HG02763 (cell line): ENCODE results near the gene RASL10A.

Source experiments
- ATAC-seq: cut with Tn5 transposase; IDR thresholded peaks from one replicate; pipeline ENCODE4 v1.9.1; 2021; ENCODE audit warnings: mild to moderate bottlenecking, moderate library complexity; ENCODE audit not compliant: unreplicated experiment

Gene RASL10A

DNA sequence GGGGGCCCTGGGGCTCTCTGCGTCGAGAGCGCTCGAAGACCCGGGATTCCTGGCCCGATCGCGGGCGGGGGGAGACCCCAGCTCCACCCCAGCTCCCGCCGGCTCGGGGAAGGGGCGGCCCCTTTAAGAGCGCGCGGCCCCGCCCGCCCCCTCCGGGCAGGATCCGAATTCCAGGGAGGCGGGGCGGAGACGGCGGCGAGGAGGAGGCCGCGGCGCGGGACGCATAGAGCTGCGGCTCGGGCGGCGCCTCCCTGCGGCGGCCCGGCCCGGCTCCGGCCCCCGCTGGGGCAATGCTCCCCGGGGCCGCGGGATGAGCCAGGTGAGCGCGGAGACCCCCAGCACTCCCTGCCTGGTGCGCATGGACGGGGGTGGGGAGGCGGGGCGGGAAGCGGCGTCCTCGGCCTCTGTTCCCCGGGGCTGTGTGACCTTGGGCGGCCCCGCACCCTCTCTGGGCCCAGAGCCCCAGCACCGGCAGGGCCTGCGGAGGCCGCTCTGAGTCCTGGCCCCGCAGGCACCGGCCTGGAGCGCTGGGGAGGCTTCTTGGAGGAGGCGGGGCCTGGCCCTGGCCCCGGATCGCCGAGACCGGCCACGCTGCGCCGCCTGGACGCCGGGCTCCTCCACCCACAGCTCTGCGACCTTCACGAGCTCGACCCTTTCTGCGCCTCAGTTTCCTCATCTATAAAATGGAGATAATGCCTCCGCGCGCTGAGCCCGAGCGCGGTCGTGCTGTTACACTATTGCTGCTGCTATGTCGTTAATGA lies 8.5 kb downstream of the RASL10A start:
- no peak for ATAC-seq

DNA sequence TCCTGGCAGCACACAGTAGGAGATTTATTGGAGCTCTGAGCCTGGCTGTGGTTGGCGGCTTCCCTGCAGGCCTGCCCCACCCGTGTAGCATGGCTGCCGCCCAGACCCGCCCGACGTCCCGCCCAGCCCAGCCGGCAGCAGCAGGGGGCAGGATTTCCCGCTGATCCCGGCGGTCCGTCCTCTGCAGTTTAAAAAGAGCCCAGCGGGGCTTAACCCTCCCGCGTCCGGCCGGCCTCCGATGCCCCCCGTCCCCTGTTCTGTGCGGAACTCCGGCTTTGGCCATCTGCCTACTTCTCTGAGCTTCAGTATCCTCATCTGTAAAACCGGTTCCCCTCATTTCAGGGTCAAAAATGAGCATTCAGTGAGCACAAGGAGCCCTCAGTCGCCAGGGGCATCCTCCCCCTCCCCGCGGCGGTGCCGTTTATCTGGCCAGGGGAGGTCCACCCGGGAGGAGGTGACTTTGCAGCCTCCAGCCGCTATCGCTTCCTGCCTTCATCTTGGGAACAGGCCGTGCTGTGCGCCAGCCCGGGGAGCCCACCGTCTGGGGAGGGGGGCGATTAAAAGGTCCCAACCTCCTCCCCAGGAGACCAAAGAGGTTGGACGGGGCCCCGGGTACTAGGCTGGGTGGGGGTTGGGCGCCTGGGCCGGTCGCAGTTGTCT lies 9.2 kb downstream of the RASL10A start, which contains the start of gene GAS2L1:
GAS2L1 (plus strand) TSS at position 476 of the 660 bp plus-strand sequence. CDS start 1,456 bp downstream, outside the sequence.
- no peak for ATAC-seq

DNA sequence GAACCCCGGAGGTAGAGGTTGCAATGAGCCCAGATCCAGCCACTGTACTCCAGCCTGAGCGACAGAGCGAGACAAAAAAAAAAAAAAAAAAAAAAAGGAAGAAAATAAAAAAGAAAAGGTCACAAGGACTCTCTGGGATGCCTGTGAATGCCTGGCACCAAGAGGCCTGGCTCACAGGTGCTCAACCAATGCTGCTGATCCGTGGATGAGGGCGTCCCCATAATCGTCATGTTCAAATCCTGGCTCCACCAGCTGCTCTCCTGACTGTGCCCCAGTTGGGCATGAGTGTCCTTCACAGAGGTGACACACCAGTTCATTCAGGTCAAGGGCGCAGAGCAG lies 9.7 kb downstream of the RASL10A start:
- ATAC-seq, result no peak

DNA sequence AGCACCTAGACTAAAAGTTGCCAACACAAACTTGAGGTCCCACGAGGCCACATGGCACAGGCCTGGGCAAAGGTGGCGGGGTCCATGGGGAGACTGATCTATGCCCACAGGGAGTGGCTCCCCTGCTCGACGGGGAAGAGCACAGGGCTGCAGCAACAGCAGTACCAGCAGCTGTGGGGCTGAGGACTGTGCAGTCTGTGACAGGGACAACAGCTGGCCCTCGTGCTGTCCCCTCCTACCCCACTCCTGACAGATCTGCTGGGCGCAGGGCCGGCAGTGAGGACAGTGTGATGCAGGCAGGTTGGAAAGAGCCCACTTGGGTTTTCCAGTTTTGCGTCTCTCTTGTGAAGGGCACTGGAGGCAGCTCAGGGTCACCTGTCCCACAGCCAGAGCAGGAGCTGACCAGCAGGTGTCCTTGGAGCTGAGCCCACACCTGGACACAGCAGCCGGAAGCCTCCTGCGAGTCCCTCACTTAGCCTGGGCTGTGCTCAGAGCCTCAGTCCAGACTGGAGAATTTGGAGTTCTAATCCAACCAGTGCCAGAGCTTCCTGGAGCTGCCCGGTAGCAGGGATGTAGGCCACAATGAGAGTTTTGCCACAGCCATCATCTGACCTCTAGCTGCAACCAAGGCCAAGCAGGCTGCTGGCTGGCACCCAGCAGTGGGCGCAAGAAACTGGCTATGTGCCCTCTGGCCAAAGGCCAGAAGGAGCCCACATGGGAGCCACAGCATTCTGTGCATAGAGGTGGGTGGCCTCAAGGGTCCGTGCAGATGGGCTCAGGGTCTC lies 12.6 kb downstream of the RASL10A start:
- no peak for ATAC-seq

DNA sequence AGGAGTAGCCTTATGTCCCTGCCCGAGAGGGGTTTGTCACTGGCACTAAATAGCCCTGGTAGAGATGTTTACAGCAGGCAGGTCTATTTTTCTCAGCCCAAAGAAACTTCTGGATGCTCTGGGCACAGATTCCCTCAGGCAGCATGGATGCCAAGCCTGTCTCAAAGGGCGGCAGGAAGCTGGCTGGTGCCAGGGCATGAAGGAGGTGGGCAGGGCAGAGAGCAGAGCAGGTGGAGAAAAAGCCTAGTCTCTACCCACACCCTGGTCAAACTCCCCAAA lies 13.2 kb downstream of the RASL10A start:
- no peak for ATAC-seq

DNA sequence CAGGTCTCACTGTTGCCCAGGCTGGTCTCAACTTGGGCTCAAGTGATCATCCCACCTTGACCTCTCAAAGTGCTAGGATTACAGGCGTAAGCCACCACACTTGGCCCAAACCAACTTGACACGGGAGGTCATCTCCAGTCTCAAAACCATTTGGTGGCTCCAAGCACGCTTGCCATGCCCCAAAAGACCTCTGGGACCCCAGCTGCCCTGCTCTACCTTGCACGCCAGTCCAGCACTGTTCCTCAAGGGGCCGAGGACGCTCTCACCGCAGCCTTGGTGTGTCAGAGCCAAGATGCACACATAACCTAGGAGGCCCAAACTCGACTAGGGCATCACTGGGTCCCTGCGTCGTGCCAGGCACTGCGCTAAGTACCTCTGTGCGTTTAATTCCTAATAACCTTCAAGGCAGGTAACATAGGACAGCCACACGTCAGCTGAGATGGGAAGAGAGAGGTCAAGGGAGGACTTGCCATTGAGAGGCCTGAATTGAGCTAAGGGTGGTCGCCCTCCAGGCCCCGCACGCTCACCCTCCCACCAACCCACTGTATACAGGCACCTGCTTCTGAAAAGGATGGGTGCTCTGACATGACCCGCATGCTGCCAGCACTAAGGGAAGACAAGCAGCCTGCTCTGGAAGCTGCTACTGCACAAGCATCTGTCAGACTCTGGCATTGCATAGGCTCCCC lies 13.6 kb downstream of the RASL10A start:
- ATAC-seq, result no peak

DNA sequence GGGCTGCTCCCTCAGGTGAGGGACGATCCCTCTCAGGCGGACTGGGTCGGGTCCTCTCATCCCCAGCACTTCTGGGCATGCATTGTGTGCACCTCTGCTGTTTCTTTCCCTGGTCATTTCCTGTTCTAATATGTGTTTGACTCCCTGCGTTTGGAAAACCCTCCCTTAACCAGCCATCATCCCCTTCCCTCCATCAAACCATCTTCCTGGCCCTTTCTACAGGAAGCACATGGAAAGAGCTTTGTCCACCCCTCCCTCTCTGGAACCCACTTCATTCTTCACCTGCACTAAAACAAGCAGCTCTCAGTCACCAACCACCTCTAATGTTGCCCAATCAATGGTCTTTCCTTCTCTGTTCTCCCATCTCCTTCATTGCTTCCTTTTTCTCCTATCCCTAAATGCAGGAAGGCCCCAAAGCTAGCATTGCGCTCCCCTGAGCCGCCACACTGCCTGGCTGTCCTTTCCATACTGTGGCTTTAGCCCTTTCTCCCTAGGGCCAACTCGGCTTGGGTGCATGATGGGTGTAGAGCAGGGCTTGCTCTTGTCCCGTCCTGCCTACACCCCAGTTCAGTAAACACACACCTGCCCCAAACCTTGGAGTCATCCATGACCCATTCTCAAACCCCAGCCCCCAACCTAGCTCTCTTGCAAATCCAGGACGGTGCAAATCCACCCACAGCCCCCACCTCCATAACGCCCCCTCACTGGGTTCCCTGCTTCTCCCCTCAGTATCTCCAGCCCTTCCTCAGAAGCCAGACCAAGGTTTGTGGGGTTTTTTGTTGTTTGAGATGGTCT lies 14.5 kb downstream of the RASL10A start:
- ATAC-seq, result no peak

DNA sequence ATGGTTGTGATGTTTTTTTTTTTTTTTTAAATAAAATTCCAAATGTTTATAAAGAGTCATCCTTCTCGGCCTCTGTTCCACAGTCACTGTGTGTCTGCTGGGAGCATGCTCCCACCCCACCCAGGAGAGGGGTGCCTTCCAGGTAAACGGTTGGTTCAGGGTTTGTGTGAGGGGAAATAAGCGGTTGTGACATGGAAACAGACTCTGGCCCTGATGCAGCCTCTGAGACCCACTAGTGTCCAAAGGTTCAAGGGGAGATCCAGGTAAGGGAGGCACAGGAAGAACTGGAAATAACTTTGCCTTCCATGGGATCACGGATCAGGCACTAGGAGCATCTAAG lies 15.1 kb downstream of the RASL10A start:
- ATAC-seq, result no peak

DNA sequence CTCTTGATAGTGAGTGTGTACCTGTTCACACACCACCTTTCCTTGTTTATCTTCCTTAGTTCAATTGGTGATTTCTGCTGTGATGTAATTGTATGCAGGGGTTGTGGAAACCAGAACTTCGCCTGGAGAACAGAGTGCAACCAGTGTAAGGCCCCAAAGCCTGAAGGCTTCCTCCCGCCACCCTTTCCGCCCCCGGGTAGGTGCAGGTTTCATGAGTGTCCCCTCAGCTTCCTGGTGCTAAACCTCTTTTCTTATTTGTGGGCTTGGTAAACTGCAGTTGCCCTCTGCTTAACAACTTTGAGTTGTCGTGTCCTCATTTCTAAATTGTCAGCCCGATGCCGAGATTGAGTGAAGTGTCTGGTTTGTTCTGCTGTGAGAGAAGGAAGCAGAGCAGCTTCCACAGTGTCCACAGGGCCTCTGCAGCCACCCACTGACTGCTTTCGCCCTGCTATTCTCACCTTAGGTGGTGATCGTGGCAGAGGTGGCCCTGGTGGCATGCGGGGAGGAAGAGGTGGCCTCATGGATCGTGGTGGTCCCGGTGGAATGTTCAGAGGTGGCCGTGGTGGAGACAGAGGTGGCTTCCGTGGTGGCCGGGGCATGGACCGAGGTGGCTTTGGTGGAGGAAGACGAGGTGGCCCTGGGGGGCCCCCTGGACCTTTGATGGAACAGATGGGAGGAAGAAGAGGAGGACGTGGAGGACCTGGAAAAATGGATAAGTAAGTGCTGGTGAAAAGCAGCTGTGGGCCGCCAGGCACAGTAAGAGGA lies 16.2 kb downstream of the RASL10A start:
- no peak for ATAC-seq

DNA sequence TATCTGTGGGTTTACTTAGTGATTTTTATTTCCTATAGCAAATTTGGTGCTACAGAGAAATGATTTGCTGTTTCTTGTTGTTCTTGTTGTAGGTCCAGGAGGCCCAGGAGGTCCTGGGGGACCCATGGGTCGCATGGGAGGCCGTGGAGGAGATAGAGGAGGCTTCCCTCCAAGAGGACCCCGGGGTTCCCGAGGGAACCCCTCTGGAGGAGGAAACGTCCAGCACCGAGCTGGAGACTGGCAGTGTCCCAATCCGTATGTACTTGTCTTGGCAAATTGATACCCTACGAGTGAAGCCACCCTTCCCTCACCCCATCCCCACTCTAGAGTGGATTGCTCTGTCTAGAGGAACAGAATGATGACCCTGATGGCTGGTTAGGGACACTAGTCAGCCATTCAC lies 16.9 kb downstream of the RASL10A start:
- no peak for ATAC-seq

DNA sequence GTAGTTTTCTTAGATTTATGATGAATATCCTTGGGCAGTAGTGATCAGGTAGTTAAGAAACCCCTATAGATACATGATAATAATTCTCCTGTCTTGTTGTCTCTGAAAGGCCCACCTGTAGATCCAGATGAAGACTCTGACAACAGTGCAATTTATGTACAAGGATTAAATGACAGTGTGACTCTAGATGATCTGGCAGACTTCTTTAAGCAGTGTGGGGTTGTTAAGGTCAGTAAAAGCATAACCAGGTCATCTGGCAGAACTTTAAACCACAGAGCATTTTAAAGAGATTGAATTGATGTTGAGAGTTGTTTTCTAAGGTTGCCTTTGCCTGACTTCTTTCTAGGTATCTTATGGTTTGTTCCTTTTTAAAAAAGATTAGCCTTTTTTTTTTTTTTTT lies 23.1 kb downstream of the RASL10A start:
- ATAC-seq, result no peak

DNA sequence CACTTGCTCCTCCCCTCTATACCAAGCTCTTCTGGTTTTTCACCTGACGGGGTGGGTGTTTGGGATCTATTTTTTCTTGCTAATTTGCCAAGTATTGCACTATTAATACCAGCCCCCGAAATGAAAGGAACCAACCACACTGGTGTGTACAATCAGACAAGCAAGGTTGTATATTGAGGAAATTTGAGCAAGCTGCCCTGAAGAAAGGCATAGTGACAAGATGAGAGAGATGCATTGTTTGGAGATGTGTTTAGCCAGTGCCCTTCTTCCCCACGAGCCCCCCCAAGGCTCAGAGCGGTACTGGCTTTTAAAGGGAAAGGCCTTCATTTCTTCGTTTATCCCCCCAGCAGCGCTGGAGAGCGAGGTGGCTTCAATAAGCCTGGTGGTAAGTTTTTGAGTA lies 24.3 kb downstream of the RASL10A start:
- no peak for ATAC-seq

DNA sequence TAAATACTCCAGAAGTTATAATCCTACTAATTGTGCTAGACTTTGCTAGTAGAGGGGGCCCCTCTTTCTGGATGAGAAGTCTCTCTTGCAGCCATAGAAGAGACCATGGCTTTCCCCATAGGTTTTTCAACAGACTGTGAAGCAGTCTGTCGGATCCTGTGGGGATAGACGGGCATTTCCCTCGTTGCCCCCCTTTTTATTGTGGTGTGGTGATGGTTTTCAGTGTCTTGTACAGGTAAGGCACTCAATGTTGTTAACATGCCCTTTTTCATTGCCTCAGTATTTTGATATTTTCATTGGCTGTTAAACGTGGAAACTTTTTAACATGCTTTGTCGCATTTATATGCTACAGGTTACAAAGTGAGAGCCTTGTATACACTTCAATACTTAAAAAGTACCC lies 25.4 kb downstream of the RASL10A start:
- ATAC-seq, result no peak

DNA sequence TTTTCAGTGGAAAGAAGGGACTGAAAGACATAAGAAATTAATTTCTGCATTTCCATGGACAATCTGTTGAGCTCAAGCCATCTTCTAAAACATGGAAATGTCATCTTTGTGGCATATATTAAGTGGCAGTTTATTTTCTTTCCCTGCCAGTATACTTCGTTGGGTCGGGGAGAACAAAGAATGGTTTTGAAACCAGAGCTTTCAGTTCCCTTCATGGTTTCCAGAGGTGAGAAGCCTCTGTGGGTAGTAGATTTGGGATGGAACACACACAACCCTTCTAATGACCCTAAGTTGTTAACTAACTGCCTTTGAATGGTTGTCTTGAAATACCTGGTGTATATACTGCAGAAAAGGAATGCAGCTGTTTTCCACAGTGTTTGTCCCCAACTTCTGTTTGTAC lies 26.7 kb downstream of the RASL10A start:
- ATAC-seq, result no peak

DNA sequence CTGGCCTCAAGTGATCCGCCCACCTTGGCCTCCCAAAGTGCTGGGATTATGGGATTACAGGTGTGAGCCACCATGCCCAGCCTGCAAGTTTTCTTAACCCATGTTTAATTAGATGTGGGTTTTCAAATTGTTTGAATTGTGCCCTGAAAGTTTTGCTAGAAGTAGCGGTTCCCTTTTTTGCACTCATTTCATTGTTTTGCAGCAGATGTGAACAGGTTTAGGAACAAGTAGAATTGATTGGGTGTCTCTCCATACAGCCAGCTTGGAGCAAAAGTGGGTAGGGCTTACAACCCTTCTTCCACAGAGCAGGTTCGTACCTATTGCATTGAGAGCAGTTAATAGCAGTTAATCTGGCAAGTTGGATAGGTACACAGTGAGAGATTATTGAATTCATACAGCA lies 31.3 kb downstream of the RASL10A start:
- no peak for ATAC-seq

DNA sequence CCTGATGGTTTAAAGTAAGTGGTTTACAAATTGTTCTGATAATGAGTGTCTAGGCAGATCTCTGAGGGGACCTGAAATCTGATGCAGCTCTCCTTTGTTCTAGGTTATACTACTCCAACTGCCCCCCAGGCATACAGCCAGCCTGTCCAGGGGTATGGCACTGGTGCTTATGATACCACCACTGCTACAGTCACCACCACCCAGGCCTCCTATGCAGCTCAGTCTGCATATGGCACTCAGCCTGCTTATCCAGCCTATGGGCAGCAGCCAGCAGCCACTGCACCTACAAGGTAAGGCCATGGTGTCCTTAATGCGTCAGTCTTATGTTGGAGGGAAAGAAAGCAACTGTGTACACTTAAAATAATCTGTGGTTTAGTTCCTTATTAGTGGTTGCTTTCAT lies 37.6 kb downstream of the RASL10A start:
- ATAC-seq, result no peak

DNA sequence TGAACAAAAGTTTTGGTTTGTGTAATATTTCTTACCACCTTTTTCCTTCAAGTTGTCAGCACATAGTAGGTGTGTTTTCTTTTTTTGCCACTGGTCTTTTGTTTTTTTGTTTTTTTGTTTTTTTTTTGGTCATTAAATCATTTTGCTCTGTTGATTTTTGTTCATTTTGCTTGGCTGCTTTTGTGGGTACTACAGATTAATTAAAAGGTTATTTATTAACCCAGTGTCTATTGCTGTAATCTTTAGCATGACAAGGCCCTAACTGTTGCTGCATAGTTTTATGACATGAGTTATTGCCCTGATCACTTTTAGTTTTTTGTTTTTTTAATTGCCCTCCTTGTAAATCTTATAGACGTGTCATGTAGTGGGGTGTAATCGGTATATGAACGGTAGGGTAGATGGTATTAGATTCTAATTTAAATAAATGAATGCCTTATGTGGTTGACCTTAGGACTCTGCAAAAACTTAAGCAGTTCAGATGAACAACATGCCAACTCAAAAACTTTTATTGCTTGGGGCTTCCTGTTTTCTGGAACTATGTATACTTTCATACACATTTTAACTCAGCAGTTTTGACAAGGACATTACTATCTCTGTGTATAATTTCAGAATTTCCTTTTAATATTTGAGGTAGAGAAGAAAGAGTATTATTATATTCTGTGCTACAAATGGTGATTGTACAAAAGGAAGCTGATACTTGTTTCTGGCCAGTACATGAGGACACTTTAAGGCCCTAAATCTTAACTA lies 39.5 kb downstream of the RASL10A start:
- no peak for ATAC-seq

DNA sequence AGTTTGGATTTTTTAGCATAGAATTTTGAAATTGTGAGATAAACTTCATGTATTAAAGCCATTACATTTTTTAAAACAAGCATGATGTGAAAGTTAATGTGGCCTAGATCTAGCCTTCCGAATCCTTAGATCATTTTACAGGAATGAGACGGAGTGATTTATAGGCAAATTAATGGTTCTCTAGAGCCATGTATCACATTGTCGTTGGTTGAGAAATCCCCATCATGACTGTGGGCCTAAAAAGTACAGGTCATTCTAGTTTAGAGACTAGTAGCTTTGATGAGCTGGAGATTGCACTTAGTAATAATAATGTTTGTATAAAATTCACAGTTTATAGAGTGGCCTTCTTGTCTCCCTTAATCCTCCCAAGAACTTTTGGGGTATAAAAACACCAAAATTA lies 40.3 kb downstream of the RASL10A start:
- ATAC-seq, result no peak

DNA sequence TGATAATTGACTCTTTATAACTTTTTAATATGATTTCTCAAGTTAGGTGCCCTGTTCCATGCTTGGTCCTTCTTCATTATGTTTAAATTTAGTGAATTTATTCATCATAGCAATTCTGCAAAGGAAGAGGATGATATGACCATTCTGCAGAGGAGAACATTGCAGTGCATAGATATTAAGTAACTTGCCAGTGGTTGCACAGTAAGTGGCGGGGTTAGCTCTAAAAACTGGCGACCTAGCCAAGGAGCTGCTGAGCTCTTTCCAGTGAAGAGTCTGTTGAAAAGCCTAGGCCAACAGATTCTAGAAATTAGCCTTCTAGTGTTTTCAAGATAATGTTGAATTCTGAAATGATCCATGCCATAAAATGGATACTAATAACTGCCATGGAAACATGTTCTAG lies 42.9 kb downstream of the RASL10A start:
- ATAC-seq, result no peak
